HPDE6-E6E7 (cell line): ENCODE measurements around the gene CORO2B.
A peak's percentile ranks its signal among the peaks of the same experiment; 100 is the strongest.
"Not testable (repeated sequence)": the region's sequence is repeated elsewhere in the genome, so short reads cannot be mapped to it uniquely, and the experiment has no call there.

Source experiments
- DNase-seq: peaks from one replicate; pipeline ENCODE4 v3.0.0; 2011; ENCODE audit warnings: missing footprints; ENCODE audit errors: extremely low spot score

The CORO2B gene

GRCh38 chr15:68726246-68726645, 147.5 kb downstream of the CORO2B start:
- no peak for DNase-seq

GRCh38 chr15:68729789-68730411, 151.1 kb downstream of the CORO2B start:
- no peak for DNase-seq

- DNase-seq, result peak; percentile 25
These were observed 151.7 kb downstream of the CORO2B start for GRCh38 chr15:68730471-68730919.

GRCh38 chr15:68730976-68731897, 152.4 kb downstream of the CORO2B start:
- DNase-seq, result no peak

GRCh38 chr15:68732451-68732850, 153.7 kb downstream of the CORO2B start:
- no peak for DNase-seq

DNA sequence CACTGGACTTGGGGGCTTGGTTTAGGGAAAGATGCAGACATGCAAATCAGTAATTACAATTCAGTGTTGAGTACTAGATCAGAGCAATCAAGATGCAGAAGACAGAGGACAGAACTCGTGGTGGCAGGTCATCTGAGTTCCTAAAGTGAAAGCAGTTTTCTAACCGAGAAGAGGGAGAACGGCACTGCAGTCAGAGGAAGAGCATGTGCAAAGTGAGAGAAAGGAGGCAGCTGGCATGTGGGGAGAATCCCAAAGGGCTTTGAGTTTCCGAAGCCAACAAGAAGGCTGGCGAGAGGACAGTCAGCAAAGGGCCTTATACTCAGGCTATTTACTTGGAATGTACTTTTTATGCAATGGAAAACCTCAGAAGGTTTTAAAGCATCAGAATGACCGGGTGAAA, 154.9 kb downstream of the CORO2B start:
- no peak for DNase-seq

DNA sequence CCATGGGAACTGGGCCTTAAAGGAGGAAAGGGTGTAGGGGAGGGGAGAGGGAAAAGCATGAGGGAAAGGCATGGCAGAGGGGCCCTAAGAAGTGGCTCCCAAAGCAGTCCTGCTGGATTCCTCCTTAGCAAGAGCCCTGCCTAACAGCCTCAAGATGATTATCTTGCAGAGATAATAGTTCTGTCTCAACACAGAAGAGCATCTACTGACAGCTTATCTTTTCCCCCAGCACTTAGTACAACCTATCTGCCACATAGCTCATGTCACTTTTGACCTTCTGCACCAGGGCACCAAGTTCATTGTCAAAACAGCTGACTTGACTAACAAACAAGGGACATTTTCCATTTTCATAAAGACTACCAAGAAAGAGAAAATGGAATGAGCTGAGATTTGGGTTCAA, 155.6 kb downstream of the CORO2B start:
- no peak for DNase-seq

DNA sequence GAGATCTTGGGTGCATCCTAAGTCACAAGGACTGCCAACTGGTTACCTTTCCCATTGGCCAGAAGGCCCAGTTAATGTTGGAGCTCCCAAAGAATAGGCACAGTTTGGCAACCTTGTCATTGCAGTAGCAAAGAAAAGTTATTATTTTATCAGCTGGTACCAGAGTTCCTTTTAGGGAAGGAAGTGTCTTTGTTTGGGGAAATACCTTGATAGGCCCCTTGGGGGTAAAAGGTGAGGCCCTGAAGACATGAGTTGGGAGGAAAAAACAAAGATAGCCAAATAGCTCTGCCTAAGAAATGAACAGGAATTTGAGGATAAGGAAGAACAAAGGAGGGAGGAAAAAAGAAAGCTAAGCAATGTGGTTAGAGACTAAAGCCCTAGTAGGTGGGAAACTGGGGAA, 156.1 kb downstream of the CORO2B start:
- DNase-seq, result no peak

GRCh38 chr15:68735610-68736009, 156.8 kb downstream of the CORO2B start:
- no peak for DNase-seq

DNA sequence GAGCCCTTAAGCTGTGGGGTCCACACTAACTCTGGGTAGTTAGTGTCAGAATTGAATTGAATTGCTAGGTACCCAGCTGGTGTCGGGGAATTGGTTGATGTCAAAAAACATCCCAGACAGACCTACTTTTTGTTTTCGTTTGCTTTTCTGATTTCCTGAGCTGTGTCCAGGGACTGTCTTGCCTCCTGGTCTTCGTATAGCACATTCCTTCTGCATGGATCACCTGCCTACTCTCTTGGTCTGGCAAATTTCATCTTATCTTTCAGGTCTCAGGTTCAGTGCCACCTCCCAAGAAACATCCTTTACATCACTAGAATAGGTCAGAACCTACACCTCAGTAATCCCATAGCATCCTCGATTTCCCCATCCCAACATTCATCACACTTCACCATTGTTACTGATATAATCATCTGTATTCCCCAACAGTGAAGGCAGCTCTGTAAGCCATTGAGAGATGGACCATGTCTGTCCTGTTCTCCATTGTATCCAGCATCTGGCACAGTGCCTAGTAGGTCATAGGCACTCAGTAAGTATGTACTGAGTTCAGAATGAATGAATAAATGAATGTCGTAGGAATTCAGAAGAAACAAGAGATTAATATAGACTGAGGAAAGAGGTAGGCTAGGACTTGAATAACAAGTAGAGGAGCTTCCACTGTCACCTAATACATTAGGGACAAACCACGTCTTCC, 160.7 kb downstream of the CORO2B start:
- no peak for DNase-seq

GRCh38 chr15:68743256-68743655, 164.5 kb downstream of the CORO2B start:
- no peak for DNase-seq

DNA sequence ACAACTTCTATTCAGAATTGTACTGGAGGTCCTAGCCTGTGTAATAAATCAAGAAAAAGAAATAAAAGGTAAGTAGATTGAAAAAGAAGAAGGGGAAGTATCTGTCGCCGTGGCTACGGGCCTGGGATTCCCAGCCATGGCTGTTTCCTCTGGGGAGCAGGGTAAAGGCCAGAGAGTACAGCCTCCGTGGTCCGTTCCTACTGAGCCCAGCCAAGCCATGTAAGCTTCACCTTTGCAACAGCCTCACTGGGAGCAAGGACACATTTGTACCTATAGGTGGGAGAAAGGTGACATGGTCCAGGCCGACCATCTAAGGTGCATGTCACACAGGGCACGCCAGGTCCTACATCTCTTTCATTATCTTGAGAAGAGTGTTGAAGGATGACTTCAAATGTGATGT, 170.6 kb downstream of the CORO2B start:
- no peak for DNase-seq

- DNase-seq, result no peak
These were observed 171.0 kb downstream of the CORO2B start for GRCh38 chr15:68749793-68750192.

GRCh38 chr15:68751622-68752021, 172.8 kb downstream of the CORO2B start:
- DNase-seq, result no peak

GRCh38 chr15:68755731-68756130, 176.9 kb downstream of the CORO2B start:
- no peak for DNase-seq

DNA sequence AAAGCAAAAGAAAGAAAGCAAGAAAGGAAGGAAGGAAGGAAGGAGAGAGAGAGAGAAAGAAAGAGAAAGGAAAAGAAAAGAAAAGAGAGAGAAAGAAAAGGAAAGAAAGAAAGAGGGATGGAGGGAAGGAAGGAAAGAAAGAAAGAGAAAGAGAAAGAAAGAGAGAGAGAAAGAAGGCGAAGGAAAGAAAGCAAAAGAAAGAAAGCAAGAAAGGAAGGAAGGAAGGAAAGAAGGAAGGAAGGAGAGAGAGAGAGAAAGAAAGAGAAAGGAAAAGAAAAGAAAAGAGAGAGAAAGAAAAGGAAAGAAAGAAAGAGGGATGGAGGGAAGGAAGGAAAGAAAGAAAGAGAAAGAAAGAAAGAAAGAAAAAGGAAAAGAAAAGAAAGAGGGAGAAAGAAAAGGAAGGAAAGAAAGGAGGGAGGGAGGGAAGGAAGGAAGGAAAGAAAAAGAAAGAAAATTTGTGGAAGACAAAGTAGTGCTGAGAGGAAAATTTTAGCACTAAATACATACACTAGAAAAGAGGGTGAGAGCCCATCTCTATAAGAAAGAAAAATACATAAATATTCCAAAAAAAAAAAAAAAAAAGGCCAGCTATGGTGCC, 181.3 kb downstream of the CORO2B start:
- DNase-seq, result not testable (repeated sequence)

DNA sequence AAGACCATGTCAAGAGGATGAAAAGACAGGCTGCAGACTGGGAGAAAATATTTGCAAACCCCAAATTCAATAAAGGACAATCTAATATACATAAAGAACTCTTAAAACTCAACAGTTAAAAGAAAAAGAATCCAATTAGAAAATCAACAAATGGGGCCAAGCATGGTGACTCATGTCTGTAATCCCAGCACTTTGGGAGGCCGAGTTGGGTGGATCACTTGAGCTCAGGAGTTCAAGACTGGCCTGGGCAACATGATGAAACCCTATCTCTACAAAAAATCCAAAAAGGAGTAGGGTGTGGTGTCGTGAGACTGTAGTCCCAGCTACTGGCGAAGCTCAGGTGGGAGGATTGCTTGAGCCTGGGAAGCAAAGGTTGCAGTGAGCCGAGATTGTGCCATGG, 184.3 kb downstream of the CORO2B start:
- no peak for DNase-seq

GRCh38 chr15:68764090-68764489, 185.3 kb downstream of the CORO2B start:
- DNase-seq, result no peak

- DNase-seq, result no peak
These were observed 187.0 kb downstream of the CORO2B start for GRCh38 chr15:68765602-68766368.

GRCh38 chr15:68767833-68768232, 189.0 kb downstream of the CORO2B start:
- DNase-seq, result no peak

- no peak for DNase-seq
These were observed 189.5 kb downstream of the CORO2B start for GRCh38 chr15:68768321-68768720.
